ENCODE measurements around the gene PDXK. TPM values are rescaled to one million over a fixed set of nuclear protein-coding genes. Genes with fewer than 3 reads are reported as not detected.
"Not testable (repeated sequence)": the region's sequence is repeated elsewhere in the genome, so short reads cannot be mapped to it uniquely, and the experiment has no call there.

PDXK gene
- total RNA-seq (100 to 1,000 TPM in 1 of 4 donors, 10 to 100 TPM in 3; 74.9 to 102 (median 83.5) TPM), polyA plus RNA-seq (53.3 TPM)
- long read RNA-seq, donor 1, full-length matches to known transcripts, result 77 of 127 reads
- long read RNA-seq, donor 1, partial matches to known transcripts, result 0 of 127 reads
- long read RNA-seq, donor 1, other reads (novel, unspliced or antisense), result 50 of 127 reads
- long read RNA-seq, donor 2, full-length matches to known transcripts, result 37 of 65 reads
- long read RNA-seq, donor 2, partial matches to known transcripts, result 4 of 65 reads
- long read RNA-seq, donor 2, other reads (novel, unspliced or antisense), result 24 of 65 reads
- long read RNA-seq, donor 3, full-length matches to known transcripts, result 3 of 62 reads
- long read RNA-seq, donor 3, partial matches to known transcripts, result 3 of 62 reads
- long read RNA-seq, donor 3, other reads (novel, unspliced or antisense), result 56 of 62 reads
- long read RNA-seq, donor 4, full-length matches to known transcripts, result 27 of 47 reads
- long read RNA-seq, donor 4, partial matches to known transcripts, result 1 of 47 reads
- long read RNA-seq, donor 4, other reads (novel, unspliced or antisense), result 19 of 47 reads

DNA sequence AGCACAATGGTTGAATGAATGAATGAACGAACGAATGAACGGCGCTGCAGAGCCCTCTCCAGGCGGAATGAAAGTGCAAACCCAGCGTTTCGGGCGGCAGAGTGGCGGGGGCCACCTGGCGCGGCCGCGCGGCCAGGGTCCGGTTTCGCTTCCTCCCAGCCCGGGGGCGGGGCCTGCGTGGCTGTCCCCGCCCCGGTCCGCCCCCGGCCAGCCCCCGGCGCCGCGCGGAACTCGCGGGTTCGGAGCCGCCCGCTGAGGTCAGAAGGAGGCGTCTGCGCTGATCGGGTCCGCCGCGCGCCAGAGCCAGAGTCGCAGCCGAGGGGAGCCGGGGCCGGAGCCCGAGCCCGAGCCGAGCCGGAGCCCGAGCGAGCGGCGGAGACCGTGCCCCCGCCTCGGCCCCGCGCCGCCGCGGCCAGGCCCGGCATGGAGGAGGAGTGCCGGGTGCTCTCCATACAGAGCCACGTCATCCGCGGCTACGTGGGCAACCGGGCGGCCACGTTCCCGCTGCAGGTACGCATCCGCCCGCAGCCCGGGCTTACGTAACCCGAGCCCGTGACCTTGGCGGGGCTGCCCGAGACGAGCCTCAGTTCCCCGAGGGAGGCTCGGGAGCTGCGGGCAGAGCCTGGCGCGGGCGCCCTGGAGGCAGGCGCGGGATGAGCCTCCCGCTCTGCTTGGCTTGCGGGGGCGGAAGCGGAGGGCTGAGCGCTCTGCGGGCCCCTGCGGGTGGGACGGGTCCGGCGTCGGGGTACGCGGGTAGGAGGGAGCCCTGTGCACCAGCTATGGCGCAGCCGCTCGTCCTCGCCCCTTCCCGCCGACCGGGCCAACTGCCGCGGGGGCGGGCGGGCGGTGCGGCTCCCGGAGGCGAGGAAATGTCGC is at the start of gene PDXK:
TSS of gene PDXK (plus strand) at position 258 of the 876 bp plus-strand sequence. CDS start at position 424, 166 bp downstream.
- intact Hi-C loops (cut with DNase I), result loop anchor here in 1 of 4 donors (10.0 kb wide), 1 partner anchor 54 kb away; no protein-coding TSS in a partner anchor
- DNase-seq (peak; percentile 87 to 96 (median 95)), ATAC-seq (peak; percentile 90 to 96)
- peaks cover 14% of the 10 kb centered on the region for H3K4me1 ChIP-seq (ENCODE audit: control insufficient read depth, insufficient read depth, low read length)
- H3K27me3 ChIP-seq (ENCODE audit: control insufficient read depth, insufficient read depth), result no peaks in the 10 kb centered on the region
- peak within 1 kb of the TSS; percentile 55 for H3K4me3 ChIP-seq (ENCODE audit: low read length)
- peak within 1 kb of the TSS; percentile 27 for H3K27ac ChIP-seq (ENCODE audit: low read length)
- under 1% methylated on average over 117 of the region's 117 CpGs for WGBS
- no peaks in the 10 kb centered on the region for H3K9me3 ChIP-seq (ENCODE audit: control insufficient read depth, low read length)

DNA sequence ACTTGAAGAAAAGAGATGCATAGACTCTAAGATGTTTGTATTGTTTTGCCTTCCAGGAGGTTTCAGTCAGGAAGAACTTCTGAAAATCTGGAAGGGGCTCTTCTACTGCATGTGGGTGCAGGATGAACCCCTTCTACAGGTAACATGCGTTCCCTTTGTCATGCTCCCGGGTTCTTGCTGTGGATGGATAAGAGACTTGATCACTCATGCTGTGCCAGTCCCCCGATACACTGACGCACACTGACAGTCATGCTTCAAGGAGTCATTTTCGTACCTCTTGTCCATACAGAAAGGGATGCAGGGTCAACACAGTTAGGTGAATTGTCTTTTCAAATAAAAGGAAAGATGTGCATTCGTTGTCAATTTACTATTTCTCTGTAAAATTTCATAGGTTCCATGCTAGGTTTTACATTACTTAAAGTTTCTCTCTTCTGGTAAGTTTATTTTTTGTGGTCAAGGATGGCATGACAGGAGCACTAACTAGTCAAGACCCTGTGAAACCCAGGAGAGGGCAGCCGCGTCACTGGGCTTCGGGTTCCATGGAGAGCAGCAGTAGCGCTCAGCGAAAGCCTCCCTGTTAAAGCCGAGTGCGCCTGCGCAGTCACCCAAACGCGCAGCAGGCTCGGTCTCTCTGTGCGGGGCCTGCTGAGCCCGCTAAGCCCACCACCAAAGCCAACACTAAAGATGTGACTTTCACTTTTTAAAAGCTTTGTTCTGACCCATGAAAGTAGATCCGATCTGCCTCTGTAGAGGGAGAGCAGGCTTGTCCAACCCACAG is 48.9 kb upstream of the PDXK start:
- no peaks in the 10 kb centered on the region for H3K9me3 ChIP-seq (ENCODE audit: control insufficient read depth, low read length)
- no peaks in the 10 kb centered on the region for H3K4me1 ChIP-seq (ENCODE audit: control insufficient read depth, insufficient read depth, low read length)
- ATAC-seq (no peak), DNase-seq (no peak)
- H3K27ac ChIP-seq (ENCODE audit: low read length), result no peak overlapping the region
- H3K4me3 ChIP-seq (ENCODE audit: low read length), result no peak overlapping the region
- intact Hi-C loops (cut with DNase I), result loop anchor here in 2 of 4 donors (10.0 kb wide), 2 partner anchors 45 to 75 kb away; partner anchors contain the start of gene PDXK (in 1 of the 2)
- H3K27me3 ChIP-seq (ENCODE audit: control insufficient read depth, insufficient read depth), result no peaks in the 10 kb centered on the region
- WGBS, result 89% methylated on average over 20 of the region's 20 CpGs

DNA sequence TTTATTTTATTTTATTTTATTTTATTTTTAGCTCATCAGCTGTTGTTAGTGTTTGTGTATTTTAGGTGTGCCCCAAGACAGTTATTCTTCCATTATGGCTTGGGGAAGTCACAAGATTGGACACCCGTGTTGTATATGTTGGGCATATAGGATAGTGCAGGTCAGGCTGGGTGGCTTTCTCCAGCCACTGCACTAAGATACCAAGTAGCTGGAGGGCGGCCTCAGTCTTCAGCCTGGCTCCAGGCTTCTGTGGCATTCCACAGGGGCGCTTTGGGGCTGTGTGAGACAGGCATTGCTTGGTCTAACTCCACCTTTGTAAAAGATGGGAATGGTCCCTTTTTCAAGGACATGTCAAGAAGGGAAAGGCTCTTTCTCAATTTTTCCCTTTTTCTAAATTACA is 43.1 kb upstream of the PDXK start:
- 89% methylated on average over 3 of the region's 3 CpGs for WGBS
- intact Hi-C loops (cut with DNase I), result loop anchor here in 1 of 4 donors (10.0 kb wide), 1 partner anchor 69 kb away; no protein-coding TSS in a partner anchor
- Histone ChIP-seq H3K4me1 (ENCODE audit: control insufficient read depth, insufficient read depth, low read length) (no peaks in the 10 kb centered on the region), H3K4me3 (ENCODE audit: low read length) (no peak overlapping the region), H3K27ac (ENCODE audit: low read length) (no peak overlapping the region), H3K27me3 (ENCODE audit: control insufficient read depth, insufficient read depth) (no peaks in the 10 kb centered on the region), H3K9me3 (ENCODE audit: control insufficient read depth, low read length) (no peaks in the 10 kb centered on the region)
- ATAC-seq (no peak), DNase-seq (no peak)

DNA sequence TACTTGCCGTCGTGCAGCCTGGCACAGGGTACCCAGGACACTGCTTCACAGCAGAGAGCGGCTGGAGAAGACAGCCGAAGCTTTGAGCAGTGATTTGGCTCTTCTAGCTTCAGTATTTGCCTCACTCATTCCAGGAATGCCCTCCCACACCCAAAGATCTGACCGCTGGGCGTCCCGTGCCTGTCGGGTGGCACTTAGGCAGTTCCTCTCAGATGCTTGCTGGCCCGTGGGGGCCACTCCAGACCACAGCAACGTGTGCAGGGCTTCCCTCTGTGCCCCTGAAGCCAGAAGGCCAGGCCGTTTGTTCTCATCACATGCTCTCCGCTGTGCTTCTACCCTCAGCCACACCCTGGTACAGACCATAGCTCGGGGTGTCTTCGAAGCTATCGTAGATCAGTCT is 42.5 kb upstream of the PDXK start:
- WGBS, result 94% methylated on average over 15 of the region's 15 CpGs
- ATAC-seq (no peak), DNase-seq (no peak)
- H3K4me3 ChIP-seq (ENCODE audit: low read length), result no peak overlapping the region
- H3K4me1 ChIP-seq (ENCODE audit: control insufficient read depth, insufficient read depth, low read length), result no peaks in the 10 kb centered on the region
- H3K9me3 ChIP-seq (ENCODE audit: control insufficient read depth, low read length), result no peaks in the 10 kb centered on the region
- no peak overlapping the region for H3K27ac ChIP-seq (ENCODE audit: low read length)
- H3K27me3 ChIP-seq (ENCODE audit: control insufficient read depth, insufficient read depth), result no peaks in the 10 kb centered on the region
- intact Hi-C loops (cut with DNase I), result loop anchor here in 1 of 4 donors (10.0 kb wide), 1 partner anchor 68 kb away; no protein-coding TSS in a partner anchor

DNA sequence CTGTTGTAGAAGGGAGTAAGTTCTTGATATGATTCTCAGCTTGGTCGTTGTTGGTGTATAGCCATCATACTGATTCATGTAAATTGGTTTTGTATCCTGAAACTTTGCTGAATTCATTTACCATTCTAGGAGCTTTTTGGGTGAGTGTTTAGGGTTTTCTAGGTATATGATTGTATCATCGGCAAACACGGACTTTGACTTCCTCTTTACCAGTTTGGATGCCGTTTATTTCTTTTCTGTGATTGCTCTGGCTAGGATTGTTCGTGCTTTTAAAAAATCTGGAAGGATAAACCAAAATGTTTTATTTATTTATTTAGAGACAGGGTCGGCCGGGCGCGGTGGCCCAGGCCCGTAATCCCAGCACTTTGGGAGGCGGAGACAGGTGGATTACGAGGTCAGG is 39.0 kb upstream of the PDXK start:
- Histone ChIP-seq H3K27me3 (ENCODE audit: control insufficient read depth, insufficient read depth) (no peaks in the 10 kb centered on the region), H3K9me3 (ENCODE audit: control insufficient read depth, low read length) (no peaks in the 10 kb centered on the region), H3K4me3 (ENCODE audit: low read length) (no peak overlapping the region), H3K27ac (ENCODE audit: low read length) (no peak overlapping the region), H3K4me1 (ENCODE audit: control insufficient read depth, insufficient read depth, low read length) (no peaks in the 10 kb centered on the region)
- DNase-seq, result no peak
- WGBS, result 96% methylated on average over 12 of the region's 12 CpGs
- intact Hi-C loops (cut with DNase I), result loop anchor here in 1 of 4 donors (10.0 kb wide), 1 partner anchor 65 kb away; no protein-coding TSS in a partner anchor
- ATAC-seq, result no peak

DNA sequence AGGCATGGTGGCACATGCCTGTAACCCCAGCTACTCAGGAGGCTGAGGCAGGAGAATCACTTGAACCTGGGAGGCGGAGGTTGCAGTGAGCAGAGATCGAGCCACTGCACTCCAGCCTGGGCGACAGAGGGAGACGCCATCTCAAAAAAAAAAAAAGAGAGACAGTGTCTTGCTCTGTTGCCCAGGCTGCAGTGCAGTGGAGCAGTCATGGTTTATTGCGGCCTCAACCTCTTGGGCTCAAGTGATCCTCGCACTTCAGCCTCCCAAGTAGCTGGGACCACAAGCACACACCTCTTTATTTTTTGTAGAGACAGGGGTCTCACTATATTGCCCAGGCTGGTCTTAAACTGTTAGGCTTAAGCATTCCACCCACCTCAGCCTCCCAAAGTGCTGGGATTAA is 38.5 kb upstream of the PDXK start:
- ATAC-seq; DNase-seq; H3K27me3 ChIP-seq (ENCODE audit: control insufficient read depth, insufficient read depth); intact Hi-C loops (cut with DNase I); H3K9me3 ChIP-seq (ENCODE audit: control insufficient read depth, low read length); H3K4me1 ChIP-seq (ENCODE audit: control insufficient read depth, insufficient read depth, low read length); H3K4me3 ChIP-seq (ENCODE audit: low read length); H3K27ac ChIP-seq (ENCODE audit: low read length): not testable (repeated sequence)
- 82% methylated on average over 6 of the region's 6 CpGs for WGBS

DNA sequence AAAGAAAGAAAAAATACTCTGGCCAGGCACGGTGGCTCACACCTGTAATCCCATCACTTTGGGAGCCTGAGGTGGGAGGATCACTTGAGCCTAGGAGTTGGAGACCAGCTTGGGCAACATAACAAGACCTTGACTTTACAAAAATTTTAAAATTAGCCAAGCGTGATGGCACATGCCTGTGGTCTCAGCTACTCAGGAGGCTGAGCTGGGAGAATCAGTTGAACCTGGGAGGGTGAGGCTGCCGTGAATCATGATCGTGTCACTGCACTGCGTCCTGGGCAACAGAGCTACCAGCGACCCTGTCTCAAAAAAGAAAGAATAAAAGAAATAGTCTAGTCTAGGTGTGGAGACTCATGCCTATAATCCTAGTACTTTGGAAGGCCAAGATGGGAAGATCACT is 37.3 kb upstream of the PDXK start:
- 98% methylated on average over 6 of the region's 6 CpGs for WGBS
- Histone ChIP-seq H3K4me1 (ENCODE audit: control insufficient read depth, insufficient read depth, low read length) (no peaks in the 10 kb centered on the region), H3K4me3 (ENCODE audit: low read length) (no peak overlapping the region), H3K27ac (ENCODE audit: low read length) (no peak overlapping the region), H3K27me3 (ENCODE audit: control insufficient read depth, insufficient read depth) (no peaks in the 10 kb centered on the region), H3K9me3 (ENCODE audit: control insufficient read depth, low read length) (no peaks in the 10 kb centered on the region)
- intact Hi-C loops (cut with DNase I), result no loop called here
- no peak for DNase-seq
- ATAC-seq, result no peak

DNA sequence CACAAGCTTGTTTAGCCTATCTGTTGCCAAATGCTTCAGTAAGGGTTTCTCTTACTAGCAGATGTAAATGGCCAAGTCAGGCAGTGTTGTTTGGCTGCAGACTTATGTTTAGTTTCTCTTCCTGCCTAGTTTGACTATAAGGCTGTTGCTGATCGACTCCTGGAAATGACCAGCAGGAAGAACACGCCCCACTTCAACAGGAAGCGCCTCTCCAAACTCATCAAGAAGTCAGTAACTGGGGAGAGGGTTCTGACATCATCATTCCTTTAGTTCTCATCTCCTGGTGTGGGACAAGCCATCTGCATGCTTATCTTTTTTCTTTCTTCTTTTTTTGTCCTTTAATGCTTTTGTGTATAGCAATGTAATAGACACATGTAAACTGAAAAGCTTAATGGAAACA is 34.5 kb upstream of the PDXK start:
- peak; percentile 25 to 85 for ATAC-seq
- no peaks in the 10 kb centered on the region for H3K9me3 ChIP-seq (ENCODE audit: control insufficient read depth, low read length)
- no peak overlapping the region for H3K27ac ChIP-seq (ENCODE audit: low read length)
- DNase-seq, result no peak
- no peaks in the 10 kb centered on the region for H3K4me1 ChIP-seq (ENCODE audit: control insufficient read depth, insufficient read depth, low read length)
- H3K4me3 ChIP-seq (ENCODE audit: low read length), result no peak overlapping the region
- WGBS, result 56% methylated on average over 3 of the region's 3 CpGs
- intact Hi-C loops (cut with DNase I), result no loop called here
- H3K27me3 ChIP-seq (ENCODE audit: control insufficient read depth, insufficient read depth), result no peaks in the 10 kb centered on the region

DNA sequence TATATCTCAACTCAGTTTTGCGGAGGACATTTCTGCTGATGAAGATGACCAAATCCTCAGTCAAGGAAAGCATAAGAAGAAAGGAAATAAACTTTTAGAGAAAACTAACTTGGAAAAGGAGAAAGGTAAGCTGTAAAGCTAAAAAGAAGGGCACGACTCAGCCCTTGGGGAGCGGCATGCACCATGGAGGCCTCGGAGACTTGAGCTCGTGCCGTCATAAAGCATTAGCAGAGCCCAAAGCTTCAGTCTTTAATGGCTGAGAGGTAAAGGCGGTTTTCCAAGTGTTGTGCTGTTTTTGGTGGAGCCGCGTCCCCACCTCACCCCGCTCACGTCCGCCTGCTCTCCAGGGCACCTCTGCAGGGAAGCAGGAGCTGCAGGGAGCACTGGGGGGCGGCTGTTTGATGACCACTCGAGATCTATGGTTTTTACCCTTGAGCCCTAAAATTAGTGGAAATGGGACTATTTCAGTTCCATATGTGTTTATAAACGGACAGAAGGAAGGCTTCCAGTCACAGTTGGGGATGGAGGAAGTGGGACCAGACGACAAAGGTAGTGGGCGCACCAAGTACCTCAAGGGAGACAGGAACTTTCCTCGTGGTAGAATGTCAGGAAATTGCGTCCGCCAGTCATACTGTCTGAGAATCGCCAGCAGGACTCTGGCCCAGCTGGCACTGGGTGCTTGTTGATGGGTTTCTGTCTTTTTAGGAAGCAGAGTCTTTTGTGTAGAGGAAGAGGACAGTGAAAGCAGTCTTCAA is 31.9 kb upstream of the PDXK start:
- no peak overlapping the region for H3K27ac ChIP-seq (ENCODE audit: low read length)

More for the DNA sequence above, 31.9 kb upstream of the PDXK start:
- Histone ChIP-seq H3K4me1 (ENCODE audit: control insufficient read depth, insufficient read depth, low read length) (no peaks in the 10 kb centered on the region), H3K27me3 (ENCODE audit: control insufficient read depth, insufficient read depth) (no peaks in the 10 kb centered on the region), H3K4me3 (ENCODE audit: low read length) (no peak overlapping the region), H3K9me3 (ENCODE audit: control insufficient read depth, low read length) (no peaks in the 10 kb centered on the region)
- WGBS, result 88% methylated on average over 21 of the region's 21 CpGs
- intact Hi-C loops (cut with DNase I), result loop anchor here in 1 of 4 donors (5.0 kb wide), 1 partner anchor 35 kb away; no protein-coding TSS in a partner anchor
- DNase-seq, result no peak
- ATAC-seq, result no peak

Measured in right cardiac atrium (tissue), 5 donors.